GM18858 (cell line): Measurements from ENCODE around the gene RAC3.

Source experiments
- ATAC-seq: cut with Tn5 transposase; IDR thresholded peaks from one replicate; pipeline ENCODE4 v1.9.1; 2021; ENCODE audit not compliant: unreplicated experiment

The RAC3 gene

DNA sequence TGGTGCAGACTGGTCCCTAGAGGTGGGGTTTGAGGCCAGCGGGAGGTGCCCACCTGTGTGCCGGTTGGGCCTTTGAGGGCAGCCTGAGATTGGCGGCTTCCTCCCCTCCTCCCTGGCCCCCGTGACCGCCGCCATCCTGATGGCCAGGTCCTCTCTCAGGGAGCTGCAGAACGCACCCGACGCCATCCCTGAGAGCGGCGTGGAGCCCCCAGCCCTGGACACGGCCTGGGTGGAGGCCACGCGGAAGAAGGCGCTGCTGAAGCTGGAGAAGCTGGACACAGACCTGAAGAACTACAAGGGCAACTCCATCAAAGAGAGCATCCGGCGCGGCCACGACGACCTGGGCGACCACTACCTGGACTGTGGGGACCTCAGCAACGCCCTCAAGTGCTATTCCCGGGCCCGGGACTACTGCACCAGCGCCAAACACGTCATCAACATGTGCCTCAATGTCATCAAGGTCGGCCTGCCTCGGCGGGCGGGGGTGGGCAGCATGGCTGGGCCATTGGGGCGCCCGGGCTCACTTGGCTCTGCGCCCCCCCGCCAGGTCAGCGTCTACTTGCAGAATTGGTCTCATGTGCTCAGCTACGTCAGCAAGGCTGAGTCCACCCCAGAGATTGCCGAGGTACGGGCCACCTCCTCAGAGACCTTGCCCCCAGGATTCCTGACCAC lies 23.0 kb downstream of the RAC3 start:
- no peak for ATAC-seq

DNA sequence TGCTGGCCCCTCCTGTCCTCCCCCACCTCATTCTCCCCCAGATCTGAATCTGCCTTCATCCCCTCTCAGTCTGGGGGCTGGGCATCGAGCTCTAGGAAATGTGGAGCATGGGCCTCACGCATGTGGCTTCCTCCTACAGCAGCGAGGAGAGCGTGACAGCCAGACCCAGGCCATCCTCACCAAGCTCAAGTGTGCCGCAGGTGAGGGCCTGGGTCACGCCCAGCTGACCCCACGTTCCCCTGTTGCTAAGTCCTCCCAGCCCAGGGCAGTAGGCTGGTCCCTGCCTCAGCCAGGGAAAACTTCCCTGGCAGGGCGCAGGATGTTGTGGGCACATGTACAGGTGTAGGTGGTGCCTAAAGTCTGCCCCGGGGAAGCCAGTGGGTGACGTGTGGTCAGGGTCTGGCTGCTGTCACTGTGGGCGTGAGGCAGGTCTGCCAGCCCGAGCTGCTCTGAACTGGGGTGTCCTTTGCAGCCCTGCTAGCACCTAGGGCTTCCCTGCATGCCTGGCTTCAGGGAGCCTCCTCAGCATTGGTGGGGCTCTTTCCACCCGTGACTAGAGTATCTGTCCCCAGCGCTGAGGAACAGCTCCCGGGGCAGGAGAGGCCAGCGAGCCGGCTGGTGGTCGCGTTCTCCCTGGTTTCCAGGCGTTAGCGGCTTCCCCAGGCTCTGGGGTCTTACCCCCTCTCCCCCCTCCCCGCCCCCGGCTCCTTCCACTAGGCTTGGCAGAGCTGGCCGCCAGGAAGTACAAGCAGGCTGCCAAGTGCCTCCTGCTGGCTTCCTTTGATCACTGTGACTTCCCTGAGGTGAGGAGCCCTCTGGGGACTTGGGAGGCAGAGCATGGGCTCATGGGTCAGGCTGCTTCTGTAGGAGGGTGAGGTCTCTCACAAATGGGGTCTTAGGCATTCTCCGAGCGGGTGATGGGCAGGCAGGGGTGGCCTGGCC lies 23.8 kb downstream of the RAC3 start:
- ATAC-seq, result no peak

DNA sequence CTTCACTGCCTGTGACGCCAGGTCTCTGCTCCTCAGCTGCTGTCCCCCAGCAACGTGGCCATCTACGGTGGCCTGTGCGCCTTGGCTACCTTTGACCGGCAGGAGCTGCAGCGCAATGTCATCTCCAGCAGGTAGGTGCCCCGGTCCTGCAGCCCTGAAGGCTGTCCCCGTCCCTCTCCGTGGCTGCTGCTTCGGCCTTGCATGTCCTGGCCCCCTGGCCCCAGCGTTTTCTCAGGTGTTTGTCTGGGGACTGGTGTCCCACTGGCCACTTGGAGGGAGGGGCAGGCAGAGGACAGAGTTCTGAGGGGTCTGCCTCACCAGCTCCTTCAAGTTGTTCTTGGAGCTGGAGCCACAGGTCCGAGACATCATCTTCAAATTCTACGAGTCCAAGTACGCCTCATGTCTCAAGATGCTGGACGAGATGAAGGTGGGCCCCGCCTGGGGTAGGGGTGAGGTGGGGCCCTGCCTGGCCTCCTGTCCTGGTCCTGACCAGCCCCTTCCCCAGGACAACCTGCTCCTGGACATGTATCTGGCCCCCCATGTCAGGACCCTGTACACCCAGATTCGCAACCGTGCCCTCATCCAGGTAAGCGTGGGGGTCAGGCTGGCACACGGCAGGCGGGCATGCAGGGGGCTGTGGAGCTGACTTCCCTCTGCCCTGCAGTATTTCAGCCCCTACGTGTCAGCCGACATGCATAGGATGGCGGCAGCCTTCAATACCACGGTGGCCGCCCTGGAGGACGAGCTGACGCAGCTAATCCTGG lies 24.7 kb downstream of the RAC3 start:
- ATAC-seq, result no peak

DNA sequence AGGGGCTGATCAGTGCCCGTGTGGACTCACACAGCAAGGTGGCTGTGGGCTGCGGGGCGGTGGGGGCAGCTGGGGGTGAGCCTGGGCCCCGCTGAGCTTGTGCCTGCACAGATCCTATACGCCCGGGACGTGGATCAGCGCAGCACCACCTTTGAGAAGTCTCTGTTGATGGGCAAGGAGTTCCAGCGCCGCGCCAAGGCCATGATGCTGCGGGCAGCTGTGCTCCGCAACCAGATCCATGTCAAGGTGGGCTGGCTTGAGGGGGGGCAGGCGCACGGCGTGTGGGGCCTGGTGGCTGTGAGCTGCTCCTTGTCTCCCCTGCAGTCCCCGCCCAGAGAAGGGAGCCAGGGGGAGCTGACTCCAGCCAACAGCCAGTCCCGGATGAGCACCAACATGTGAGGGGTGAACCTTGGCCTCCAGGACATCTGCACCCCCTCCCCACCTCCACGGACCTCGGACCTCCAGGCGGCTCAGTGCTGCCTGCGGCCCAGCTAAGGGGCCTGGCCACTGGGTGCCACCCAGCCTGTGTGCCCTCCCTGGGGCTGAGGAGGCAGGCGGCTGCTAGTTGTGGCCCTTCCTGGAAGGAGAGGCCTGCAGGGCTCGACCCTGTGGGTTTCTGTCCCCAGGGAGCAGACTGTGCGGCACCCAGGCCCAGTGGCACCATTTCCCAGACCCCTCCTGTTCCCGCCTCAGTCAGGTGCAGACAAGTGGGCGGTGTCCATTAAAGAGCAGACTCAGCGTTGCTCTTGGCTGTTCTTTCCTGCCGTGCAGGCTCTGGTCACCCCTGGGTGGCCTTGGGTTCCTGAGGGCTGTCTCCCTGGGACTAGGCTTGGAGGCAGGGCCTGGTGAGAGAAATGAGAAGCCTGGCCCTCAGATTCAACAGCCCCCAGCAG lies 25.5 kb downstream of the RAC3 start:
- ATAC-seq, result no peak

DNA sequence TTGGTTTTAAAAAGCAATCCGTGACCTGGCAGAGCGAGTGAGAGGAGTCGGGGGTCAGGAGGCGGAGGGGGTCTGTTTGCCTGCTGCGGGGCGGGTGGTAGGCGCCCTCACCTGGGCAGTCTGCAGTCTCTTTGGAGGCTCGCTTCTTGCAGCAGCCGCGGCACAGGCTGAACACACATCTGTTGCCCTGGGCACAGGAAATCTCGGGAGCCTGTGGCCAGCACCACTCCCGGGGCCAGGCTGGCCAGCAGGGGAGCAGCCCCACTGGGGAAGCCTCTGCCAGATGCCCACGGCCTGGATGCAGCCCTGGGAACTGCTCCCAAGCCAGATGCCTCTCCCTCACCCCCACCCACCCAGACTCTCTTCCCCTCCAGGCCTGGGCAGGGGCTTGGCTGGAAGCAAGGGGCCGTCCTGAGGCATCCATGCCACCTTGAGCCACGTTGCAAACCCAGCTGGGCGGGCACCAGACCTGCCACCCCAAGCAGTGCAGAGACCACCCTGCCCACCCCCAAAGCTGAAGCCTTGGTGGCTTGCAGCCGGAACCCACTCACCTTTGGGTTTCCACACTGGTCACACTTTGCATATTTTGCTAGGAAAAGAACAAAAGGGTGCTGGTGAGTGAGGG lies 26.9 kb downstream of the RAC3 start:
- ATAC-seq, result no peak

DNA sequence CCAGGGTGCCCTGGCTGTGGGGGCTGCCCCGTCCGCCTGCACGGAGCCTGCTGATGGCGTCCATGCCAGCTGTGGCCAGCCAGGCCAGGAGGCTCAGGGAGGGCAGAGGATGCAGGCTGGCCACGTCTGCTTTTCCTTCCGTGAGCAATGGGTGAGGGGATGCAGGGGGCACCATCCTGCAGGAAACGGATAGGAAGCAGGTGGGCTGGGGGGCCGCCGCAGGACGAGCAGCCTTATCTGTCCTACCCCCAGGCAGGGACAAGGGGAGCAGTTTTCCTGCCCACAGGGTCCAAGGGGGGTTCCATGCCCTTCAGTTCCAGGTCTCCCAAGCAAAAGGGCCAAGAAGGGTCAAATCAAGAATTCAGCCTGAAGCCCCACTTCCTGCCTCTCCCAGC lies 27.4 kb downstream of the RAC3 start:
- no peak for ATAC-seq

DNA sequence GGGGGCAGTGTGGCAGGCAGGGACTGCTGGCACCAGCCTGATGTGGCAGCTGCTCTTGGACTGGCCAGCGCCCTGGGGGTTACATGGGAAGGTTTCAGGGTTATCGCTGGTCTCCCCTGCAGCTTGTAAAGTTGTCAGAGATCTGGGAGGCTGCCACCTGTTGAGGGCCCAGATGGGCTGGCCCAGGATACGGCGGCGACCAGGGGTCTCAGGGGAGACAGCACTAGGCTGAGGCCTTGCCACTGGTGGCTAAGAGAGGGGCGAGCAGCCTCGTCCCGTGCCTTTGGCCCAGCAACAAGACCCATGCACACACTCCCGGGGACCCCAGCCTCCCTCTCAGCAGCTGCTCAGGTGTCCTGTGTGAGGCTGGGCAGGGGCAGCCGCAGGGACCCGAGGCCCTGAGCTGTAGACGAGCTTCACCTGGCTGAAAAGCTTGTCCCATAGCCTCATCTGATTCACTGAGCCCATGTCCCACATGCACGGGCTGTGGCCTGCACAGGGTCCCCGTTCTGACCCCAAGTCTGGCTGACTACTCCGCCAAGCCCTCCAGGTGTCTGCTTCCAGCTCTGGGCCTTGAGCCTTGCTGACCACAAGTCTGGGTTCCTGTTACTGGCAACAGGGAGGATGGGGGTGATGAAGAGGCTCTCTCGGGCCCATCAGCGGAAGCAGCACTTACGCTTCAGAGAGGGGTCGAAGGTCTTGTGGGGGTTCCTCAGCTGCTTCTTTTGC lies 28.0 kb downstream of the RAC3 start:
- ATAC-seq, result no peak

DNA sequence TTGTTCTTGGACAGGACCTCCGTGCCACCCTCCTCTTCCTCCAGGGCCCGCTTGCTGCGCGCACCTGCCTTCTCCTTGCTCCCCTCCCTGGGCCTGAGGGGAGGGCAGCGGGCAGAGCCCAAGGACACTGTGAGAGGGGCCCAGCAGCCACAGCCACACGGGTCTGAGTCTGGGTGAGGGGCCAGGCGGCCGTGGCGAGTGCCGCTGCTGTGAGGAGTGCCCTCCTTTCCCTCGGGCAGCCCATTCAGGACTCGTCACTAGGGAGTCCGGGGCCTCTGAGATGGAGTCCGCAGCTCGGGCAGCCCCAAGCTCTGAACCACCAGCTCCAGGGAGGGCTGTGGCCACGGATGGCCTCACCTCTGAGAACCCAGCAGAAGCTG lies 28.5 kb downstream of the RAC3 start:
- no peak for ATAC-seq

DNA sequence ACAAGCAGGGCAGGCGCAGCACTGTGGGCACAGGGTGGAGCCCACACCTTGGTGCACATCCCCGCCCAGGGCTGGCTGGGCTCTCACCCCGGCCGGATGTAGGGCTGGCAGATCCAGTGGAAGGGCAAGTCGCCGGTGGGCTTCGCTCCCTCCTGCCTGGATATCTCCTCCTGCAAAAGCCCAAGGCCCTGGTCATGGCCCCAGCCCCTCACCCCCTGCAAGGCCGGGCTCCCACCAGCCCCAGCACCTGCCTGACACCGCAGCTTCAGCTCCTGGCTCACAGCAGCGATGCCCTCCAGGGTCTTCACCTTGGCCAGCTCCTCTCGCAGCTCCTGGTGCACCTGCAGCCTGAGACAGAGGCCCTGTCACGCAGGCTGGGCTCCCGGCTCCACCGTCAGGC lies 29.1 kb downstream of the RAC3 start:
- ATAC-seq, result no peak

DNA sequence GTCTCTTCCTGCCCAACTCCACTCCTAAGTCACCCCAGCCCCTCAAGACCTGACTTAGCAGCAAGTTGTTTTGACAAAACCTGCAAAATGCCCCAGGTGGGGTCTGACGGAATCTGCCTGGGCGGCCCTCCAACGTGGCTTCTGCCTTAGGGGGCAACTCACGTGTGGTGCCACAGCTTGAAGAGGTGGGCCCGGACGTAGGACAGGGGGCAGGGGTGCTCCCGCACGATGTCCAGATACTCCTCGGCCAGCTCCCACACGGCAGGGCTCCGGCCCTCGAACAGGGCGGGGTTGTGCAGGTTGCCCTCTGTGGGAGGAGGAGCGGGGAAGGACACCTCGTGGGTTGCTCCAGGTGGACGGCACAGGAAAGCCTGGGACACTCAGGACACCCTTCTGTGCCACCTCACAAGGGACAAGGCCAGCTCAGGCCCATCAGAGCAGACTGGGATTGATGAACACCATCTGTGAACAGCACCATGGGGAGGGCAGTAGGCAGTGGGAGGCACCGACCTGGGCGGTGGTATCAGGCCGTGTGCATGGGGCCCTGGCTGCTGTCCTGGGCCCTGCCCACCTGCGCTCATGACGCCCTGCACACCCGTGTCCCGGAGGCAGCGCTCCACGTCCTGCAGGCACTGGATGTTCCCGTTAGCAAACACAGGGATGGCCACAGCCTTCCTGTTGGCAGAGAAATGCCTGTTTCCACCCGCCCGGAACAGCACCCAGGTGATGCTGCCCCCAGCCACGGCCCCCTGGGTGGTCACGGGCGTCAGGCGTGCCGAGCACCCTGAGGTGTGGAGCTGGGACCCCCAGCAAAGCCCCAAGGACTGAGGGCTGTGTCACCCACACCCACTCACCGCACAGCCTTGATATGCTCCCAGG lies 29.8 kb downstream of the RAC3 start:
- no peak for ATAC-seq

DNA sequence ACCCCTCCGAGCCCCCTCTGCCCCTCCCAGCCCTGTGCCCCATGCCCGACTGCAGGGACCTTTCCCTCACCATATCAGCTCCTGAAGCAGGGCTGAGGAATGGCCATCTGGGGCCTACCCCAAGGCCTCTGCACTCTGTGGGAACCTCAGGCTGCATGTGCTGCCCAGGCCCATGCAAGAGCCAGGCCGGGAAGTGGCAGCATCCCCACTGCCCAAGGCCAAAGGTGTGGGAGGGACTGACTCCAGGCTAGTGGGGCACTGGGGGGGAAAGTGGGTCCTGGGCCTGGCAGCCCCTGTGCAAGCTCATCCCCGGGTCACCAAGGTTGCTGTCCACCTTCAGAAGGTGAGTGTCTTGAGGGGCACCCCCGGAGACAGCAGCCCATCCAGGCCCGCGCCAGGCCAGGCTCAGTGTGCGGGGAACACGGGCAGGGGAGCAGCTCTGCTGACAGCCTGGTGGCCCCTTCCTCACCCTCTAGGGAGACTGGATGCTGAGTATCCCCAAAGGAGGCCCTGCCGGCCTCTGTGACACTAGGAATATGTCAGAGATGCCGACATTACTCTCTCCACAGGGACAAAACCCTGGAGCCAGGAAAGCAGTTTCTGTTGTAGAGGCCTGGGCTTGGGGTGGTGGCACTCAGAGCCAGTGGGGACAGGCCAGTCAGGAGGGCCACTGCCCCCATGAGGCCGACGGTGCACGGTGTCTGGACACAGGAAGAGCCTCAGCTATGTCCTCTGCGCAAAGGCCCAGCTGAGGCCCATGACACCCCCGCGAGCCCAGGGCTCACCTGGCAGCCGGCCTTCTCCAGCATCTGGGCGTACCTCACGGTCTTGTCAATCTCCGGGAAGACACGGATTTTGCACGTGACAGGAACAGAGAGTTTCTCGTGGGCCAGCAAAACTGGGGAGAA lies 30.9 kb downstream of the RAC3 start:
- no peak for ATAC-seq

DNA sequence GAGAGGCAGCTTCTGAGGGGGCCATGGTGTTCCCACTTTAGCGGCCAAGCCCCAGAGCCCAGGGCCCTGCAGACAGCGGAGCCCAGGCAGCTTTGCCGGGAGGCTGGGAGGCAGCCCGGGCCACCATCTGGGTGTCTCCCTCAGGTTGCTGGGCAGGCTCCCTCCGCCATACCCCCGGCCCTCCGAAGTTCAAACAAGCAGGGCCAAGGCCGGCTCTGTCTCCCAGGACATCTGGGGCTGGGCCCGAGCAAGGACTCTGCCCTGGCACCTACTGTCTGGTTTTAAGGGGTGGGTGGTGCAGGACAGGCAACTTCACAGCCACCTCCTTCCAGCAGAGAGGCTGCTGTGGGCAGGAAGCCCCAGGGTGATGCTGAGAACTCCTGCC lies 31.5 kb downstream of the RAC3 start:
- no peak for ATAC-seq

DNA sequence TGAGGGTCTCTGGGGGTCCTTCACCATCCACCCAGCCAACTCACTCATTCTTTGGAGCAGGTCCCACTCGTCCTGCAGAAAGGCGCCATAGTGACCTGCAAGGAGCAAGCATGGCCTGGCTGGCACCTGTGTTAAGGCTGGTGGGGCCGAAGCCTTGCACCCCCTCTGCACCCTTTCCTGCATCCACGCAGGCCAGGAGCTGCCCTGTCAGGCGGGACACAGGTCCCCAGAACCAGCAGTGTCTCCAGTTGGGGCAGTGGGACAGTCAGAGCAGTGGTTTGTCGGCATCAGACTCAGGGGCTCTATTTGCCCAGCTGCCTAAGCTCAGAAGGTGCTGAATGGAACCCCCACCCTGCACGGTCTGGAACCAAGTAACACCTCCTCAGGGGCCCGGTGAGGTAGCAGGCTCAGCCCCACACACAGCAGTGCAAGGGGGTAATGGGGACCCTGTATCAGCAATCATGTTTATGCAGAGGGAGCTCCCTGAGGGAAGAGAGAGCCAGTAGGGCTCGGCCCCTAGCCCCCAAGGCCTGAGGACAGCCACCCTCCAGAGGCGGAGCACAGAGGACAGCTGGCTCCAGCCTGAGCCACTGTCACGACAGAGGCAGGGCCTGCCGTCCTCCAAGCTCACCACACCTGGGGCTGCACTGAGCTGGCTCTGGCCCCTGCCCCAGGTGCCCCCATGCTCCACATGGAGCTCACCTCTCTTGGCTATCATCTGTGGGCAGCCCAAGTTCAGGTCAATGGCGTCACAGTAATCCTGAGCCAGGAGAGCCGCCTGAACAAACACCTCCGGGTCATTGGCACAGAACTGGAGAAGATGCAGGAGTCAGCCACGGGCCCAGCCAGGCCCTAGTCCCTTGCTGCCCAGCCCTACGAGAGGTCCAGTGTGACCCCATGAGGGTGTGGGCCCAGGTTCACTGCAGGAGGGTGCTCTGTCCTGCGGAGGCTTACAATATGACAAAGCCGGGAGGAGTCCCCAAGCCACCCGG lies 32.2 kb downstream of the RAC3 start:
- ATAC-seq, result no peak

DNA sequence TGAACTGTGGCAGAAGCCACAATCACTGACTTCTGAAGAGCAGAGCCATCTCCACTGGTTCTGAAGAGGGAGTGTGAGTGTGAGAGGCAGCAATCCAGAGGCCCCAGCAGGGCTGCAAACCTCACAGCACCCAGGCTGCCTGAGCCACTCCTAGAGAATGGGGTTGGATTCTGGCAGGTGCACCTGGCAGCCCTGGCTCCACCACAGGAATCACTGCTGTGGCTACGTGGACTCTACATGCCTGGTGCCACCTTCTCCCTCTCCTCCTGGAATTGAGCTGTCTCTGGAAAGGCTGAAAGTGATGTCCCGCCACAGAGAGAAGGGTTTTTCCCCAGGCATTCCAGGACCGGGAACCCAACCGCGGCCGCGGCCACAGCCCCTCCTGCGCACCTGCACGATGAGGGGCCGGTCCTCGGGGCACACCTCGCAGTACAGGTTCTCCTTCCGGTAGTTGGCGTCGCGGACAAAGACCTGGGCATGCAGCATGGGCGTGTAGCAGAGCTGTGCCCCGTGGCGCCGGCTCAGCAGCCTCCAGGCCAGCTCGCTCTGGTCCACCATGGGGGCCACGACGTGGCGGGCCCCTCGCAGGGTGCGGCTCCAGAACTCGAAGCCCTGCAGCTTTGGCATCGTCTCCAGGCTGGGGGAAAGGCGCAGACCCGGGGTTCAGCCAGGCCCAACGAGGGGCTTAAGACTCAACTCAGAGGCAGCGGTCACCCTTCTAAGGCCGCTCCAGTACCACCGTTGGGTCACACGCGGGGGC lies 33.1 kb downstream of the RAC3 start:
- ATAC-seq, result no peak

DNA sequence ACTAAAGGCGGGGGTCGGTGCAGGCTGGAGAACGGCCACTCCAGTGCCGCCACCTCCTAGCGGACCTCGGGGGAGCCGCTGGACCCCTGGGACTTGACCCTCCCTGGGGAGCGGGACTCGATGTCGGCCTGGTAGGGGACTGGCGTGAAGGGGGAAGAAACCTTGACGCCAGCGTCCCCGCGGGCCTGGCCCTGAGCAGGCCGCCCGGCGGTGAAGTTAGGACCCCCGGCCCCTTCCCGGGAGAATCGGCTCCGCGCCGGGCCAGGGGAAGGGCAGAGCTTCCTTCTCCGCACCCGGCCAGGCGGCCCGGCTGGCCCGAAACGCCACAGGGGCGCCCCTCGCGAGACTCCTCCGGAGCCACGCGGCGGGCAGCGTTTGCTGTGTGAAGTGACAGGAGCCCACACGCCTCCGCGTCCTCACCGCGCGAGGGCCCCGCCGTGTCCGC lies 33.7 kb downstream of the RAC3 start:
- ATAC-seq, result no peak
